A673 (cell line): Measurements from ENCODE around the gene SLC8A3.

Experiments used
- EZH2 ChIP-seq: fragments of 200-600 bp; sonication (generic); IDR thresholded peaks from 2 replicates; pipeline ENCODE4 v1.6.1; 2017; ENCODE audit warnings: borderline replicate concordance, low read depth, mild to moderate bottlenecking, mixed read lengths, antibody characterized with exemption, low read length; ENCODE audit not compliant: poor library complexity, severe bottlenecking
- TF ChIP-seq, protein P1 (sequence below): fragments of 300-800, 200-600 bp; sonication (generic); conservative IDR thresholded peaks from 2 replicates; pipeline ENCODE4 v1.5.1; 2017; ENCODE audit warnings: low read depth, mild to moderate bottlenecking, antibody characterized with exemption, low read length, moderate library complexity, mixed read lengths

DNA sequence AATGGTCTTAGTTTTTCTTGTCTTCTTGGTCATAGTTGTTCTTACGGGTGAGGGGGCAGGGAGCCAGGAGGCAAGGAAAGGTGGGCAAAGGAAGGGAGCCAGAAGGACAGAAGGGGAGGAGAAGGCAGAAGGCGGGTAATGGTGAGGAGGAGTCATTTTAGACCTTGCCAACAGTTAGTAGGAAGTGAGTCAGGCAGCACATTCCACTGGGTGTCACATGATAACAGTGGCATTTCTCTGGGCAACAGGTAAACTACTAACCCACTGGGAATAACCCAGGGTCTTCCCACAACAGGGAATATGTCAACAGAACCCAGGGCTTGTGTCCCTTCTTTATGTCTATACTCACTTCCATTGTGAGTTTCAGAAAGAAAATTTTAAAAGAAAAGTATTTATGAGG, 127.6 kb downstream of the SLC8A3 start:
- TF ChIP-seq, protein P1, sequence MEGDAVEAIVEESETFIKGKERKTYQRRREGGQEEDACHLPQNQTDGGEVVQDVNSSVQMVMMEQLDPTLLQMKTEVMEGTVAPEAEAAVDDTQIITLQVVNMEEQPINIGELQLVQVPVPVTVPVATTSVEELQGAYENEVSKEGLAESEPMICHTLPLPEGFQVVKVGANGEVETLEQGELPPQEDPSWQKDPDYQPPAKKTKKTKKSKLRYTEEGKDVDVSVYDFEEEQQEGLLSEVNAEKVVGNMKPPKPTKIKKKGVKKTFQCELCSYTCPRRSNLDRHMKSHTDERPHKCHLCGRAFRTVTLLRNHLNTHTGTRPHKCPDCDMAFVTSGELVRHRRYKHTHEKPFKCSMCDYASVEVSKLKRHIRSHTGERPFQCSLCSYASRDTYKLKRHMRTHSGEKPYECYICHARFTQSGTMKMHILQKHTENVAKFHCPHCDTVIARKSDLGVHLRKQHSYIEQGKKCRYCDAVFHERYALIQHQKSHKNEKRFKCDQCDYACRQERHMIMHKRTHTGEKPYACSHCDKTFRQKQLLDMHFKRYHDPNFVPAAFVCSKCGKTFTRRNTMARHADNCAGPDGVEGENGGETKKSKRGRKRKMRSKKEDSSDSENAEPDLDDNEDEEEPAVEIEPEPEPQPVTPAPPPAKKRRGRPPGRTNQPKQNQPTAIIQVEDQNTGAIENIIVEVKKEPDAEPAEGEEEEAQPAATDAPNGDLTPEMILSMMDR, result no peak
- no peak for TF ChIP-seq EZH2
